ENCODE data around the gene FAM118B.
"Not testable (repeated sequence)": the region's sequence is repeated elsewhere in the genome, so short reads cannot be mapped to it uniquely, and the experiment has no call there.

FAM118B gene

DNA sequence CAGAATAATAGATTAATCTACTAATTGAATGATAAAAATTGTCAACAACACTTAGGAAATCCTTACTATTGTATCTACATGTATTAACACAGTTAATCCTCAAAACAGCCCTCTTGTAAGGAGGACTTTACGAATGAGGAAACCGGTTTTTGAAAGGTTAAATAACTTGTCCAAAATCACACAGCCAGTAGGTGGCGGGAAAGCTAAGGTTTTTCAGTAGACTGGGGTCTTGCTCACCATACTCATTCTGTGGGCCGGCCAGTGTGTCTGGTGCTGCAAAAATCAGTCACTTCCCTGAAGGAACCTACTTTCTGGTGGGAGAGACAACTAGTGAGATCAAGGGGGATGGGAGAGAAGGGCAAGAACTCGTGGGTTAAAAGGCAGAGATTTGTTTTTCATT, 96.1 kb downstream of the FAM118B start:
- Histone ChIP-seq H3K36me3 (ENCODE audit: control insufficient read depth in 1 of 2, insufficient read depth in 2 of 2, low read length in 2 of 2) (peaks cover 0 to 14% of the 10 kb centered on the region in 2 donors), H3K4me3 (ENCODE audit: low read depth in 1 of 2, low read length in 2 of 2) (no peak overlapping the region), H3K4me1 (ENCODE audit: control insufficient read depth in 1 of 2, insufficient read depth in 2 of 2, low read length in 2 of 2) (peaks cover 16 to 19% of the 10 kb centered on the region in 2 donors), H3K9ac (ENCODE audit: low read depth in 1 of 2, low read length in 2 of 2) (no peak overlapping the region), H3K27me3 (ENCODE audit: control insufficient read depth in 1 of 2, insufficient read depth in 2 of 2, low read length in 2 of 2) (no peaks in the 10 kb centered on the region), H3K9me3 (ENCODE audit: control insufficient read depth in 1 of 2, low read length in 2 of 2) (no peaks in the 10 kb centered on the region), H3K27ac (ENCODE audit: low read depth, low read length) (no peak overlapping the region)

DNA sequence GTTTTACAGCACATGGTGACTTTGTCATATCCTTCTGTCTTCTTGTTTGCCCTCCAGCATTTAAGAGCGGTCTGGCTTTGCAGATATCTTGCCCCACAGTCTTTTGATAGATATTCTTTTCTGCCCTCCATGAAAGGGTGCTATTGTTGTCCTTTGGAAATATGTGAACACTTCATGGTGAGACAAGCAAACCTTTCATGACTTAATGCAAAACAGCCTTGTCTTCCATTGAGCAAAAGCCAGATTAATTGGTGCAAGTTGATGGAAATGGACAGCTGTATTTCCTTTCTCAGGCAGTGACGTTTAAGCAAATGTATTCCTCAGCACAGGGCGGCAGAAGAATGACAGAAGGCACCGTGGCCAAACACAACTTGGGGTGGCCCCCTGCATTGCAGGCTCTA, 96.7 kb downstream of the FAM118B start:
- no peak overlapping the region for H3K9ac ChIP-seq (ENCODE audit: low read depth in 1 of 2, low read length in 2 of 2)
- H3K36me3 ChIP-seq (ENCODE audit: control insufficient read depth in 1 of 2, insufficient read depth in 2 of 2, low read length in 2 of 2) = peaks cover 0 to 14% of the 10 kb centered on the region in 2 donors
- H3K4me1 ChIP-seq (ENCODE audit: control insufficient read depth in 1 of 2, insufficient read depth in 2 of 2, low read length in 2 of 2) = peaks cover 19 to 21% of the 10 kb centered on the region in 2 donors
- H3K4me3 ChIP-seq (ENCODE audit: low read depth in 1 of 2, low read length in 2 of 2) = no peak overlapping the region
- H3K27ac ChIP-seq (ENCODE audit: low read depth, low read length) = no peak overlapping the region
- no peaks in the 10 kb centered on the region for H3K9me3 ChIP-seq (ENCODE audit: control insufficient read depth in 1 of 2, low read length in 2 of 2)
- no peaks in the 10 kb centered on the region for H3K27me3 ChIP-seq (ENCODE audit: control insufficient read depth in 1 of 2, insufficient read depth in 2 of 2, low read length in 2 of 2)

DNA sequence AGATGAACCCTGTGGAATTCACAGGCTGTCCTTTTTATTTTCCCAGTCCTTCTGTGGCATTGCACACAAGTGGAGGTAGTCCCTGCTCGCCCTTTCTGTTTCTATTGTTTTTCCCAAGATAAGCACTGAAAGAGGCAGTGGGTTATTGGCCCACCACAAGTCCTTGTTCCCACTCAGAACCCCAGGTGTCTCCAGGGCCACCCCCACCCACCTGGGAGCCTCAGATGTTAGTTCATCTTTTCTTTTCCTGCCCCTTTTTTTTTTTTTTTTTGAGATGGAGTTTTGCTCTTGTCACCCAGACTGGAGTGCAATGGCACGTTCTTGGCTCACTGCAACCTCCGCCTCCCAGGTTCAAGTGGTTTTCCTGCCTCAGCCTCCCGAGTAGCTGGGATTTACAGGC, 97.2 kb downstream of the FAM118B start:
- H3K9ac ChIP-seq (ENCODE audit: low read depth in 1 of 2, low read length in 2 of 2); H3K27me3 ChIP-seq (ENCODE audit: control insufficient read depth in 1 of 2, insufficient read depth in 2 of 2, low read length in 2 of 2); H3K4me3 ChIP-seq (ENCODE audit: low read depth in 1 of 2, low read length in 2 of 2); H3K9me3 ChIP-seq (ENCODE audit: control insufficient read depth in 1 of 2, low read length in 2 of 2); H3K27ac ChIP-seq (ENCODE audit: low read depth, low read length): not testable (repeated sequence)
- Histone ChIP-seq H3K36me3 (ENCODE audit: control insufficient read depth in 1 of 2, insufficient read depth in 2 of 2, low read length in 2 of 2) (peaks cover 0 to 15% of the 10 kb centered on the region in 2 donors), H3K4me1 (ENCODE audit: control insufficient read depth in 1 of 2, insufficient read depth in 2 of 2, low read length in 2 of 2) (peaks cover 21 to 23% of the 10 kb centered on the region in 2 donors)

DNA sequence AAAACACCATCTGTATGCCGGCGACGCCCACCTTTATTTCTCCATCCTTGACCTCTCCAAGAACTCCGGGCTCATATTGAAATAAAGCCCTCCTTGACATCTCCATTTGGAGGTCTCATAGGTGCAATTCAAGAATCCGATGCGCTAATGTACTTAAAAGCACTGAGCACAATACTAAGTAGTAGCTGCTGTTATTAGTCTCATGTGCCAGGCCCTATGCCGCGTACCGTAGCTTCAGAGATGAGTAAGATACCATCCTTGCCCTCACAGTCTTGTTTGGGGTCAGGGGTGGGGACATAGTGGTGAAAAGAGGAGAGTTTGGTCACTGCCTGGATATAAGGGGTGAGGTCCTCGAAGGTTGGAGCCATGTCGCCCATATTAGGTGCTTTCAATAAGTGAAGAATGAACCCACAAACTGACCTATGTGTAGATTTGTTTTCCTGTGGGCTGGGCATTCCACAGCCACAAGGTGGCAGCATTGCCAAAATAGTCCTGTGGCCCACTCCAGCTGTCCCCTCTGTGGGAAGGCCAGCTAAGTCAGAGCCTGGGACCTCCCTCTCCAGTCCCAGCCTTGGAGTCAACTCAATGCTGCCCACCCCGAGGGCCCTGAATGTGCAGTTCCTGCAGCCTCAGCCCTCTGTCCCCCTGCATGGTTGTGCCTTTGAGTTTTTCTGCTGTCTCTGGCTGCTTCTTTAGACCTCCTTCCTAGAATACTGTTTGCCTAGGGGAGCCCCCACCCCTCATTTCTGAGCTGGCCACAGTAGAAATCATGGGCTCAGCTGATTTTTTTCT, 98.8 kb downstream of the FAM118B start:
- Histone ChIP-seq H3K27ac (ENCODE audit: low read depth, low read length) (no peak overlapping the region), H3K9ac (ENCODE audit: low read depth in 1 of 2, low read length in 2 of 2) (no peak overlapping the region), H3K4me1 (ENCODE audit: control insufficient read depth in 1 of 2, insufficient read depth in 2 of 2, low read length in 2 of 2) (peaks cover 12 to 16% of the 10 kb centered on the region in 2 donors), H3K4me3 (ENCODE audit: low read depth in 1 of 2, low read length in 2 of 2) (no peak overlapping the region), H3K27me3 (ENCODE audit: control insufficient read depth in 1 of 2, insufficient read depth in 2 of 2, low read length in 2 of 2) (no peaks in the 10 kb centered on the region), H3K36me3 (ENCODE audit: control insufficient read depth in 1 of 2, insufficient read depth in 2 of 2, low read length in 2 of 2) (peaks cover 0 to 21% of the 10 kb centered on the region in 2 donors), H3K9me3 (ENCODE audit: control insufficient read depth in 1 of 2, low read length in 2 of 2) (no peaks in the 10 kb centered on the region)

DNA sequence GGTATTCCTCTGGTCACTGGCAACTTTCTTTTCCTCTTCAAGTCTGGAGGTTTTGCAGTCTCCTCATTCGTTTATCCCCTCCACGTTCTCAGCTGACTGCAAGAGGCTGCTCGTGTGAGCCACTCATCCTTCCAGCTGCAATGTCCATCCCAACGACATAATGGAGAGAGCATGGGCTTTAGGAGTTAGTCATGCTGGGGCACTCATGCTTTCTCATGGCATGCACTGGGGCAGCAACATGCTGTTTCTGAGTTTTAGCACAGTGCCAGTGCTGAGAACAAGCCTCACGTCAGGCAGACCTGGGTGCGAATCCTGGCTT, 99.4 kb downstream of the FAM118B start:
- H3K4me1 ChIP-seq (ENCODE audit: control insufficient read depth in 1 of 2, insufficient read depth in 2 of 2, low read length in 2 of 2) = peaks cover 12 to 16% of the 10 kb centered on the region in 2 donors
- peaks cover 0 to 21% of the 10 kb centered on the region in 2 donors for H3K36me3 ChIP-seq (ENCODE audit: control insufficient read depth in 1 of 2, insufficient read depth in 2 of 2, low read length in 2 of 2)
- H3K9me3 ChIP-seq (ENCODE audit: control insufficient read depth in 1 of 2, low read length in 2 of 2) = no peaks in the 10 kb centered on the region
- H3K27me3 ChIP-seq (ENCODE audit: control insufficient read depth in 1 of 2, insufficient read depth in 2 of 2, low read length in 2 of 2) = no peaks in the 10 kb centered on the region
- H3K9ac ChIP-seq (ENCODE audit: low read depth in 1 of 2, low read length in 2 of 2) = no peak overlapping the region
- H3K27ac ChIP-seq (ENCODE audit: low read depth, low read length) = no peak overlapping the region
- H3K4me3 ChIP-seq (ENCODE audit: low read depth in 1 of 2, low read length in 2 of 2) = no peak overlapping the region

DNA sequence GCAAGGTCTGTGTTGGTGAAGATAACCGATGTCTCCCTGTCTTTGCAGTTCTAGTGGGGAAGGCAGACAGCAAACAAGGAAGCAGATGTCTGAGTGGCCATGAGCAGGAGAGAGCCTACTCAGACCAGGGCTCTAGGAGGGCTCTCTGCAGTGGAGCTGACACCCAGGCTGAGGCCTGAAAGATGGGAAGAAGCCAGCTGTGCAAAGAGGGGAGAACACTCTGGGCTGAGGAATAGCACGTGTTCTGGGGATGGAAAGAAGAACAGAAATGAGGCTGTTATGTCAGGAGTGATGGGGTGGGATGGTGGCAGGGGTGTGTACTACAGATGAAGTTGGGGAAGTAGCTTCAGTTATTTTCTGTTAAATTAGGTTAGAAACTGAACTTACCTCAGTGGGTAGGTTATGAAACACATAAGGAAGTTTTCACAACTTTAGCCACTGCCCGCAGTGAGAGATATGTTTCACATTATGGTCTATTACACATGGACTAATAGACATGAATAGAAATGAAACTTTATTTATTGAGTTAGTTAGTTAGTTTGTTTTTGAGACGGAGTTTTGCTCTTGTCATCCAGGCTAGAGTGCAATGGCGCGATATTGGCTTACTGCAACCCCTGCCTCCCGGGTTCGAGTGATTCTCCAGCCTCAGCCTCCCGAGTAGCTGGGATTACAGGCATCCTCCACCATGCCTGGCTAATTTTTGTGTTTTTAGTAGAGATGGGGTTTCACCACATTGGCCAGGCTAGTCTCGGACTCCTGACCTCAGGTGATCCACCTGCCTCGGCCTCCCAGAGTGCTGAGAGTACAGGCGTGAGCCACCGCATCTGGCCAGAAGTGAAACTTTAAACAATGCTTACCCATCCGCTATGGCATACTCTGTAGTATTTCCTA, 100.1 kb downstream of the FAM118B start:
- Histone ChIP-seq H3K4me3 (ENCODE audit: low read depth in 1 of 2, low read length in 2 of 2) (no peak overlapping the region), H3K4me1 (ENCODE audit: control insufficient read depth in 1 of 2, insufficient read depth in 2 of 2, low read length in 2 of 2) (peaks cover 12 to 16% of the 10 kb centered on the region in 2 donors), H3K9ac (ENCODE audit: low read depth in 1 of 2, low read length in 2 of 2) (no peak overlapping the region), H3K27me3 (ENCODE audit: control insufficient read depth in 1 of 2, insufficient read depth in 2 of 2, low read length in 2 of 2) (no peaks in the 10 kb centered on the region), H3K27ac (ENCODE audit: low read depth, low read length) (no peak overlapping the region), H3K36me3 (ENCODE audit: control insufficient read depth in 1 of 2, insufficient read depth in 2 of 2, low read length in 2 of 2) (peaks cover 0 to 18% of the 10 kb centered on the region in 2 donors), H3K9me3 (ENCODE audit: control insufficient read depth in 1 of 2, low read length in 2 of 2) (no peaks in the 10 kb centered on the region)

Measured in duodenal mucosa (tissue), 2 donors.